Measurements from ENCODE around the gene ALDH1A3.

ALDH1A3 gene

GRCh38 chr15:100895721-100896120, 16.1 kb downstream of the ALDH1A3 start:
- TF ChIP-seq CTCF (IDR thresholded peaks at IDR 0.05; ENCODE audit: low read depth, low read length): no peak
- no peak for TF ChIP-seq MYC (IDR thresholded peaks at IDR 0.05; ENCODE audit: low read depth, low read length)
- TF ChIP-seq MAX (IDR thresholded peaks at IDR 0.05; ENCODE audit: low read depth, low read length): no peak
- no peak for TF ChIP-seq POLR2A (IDR thresholded peaks at IDR 0.05; ENCODE audit: extremely low read depth, insufficient read length)
- no peak overlapping the region for H3K4me3 ChIP-seq (ENCODE audit: low read depth, low read length)
- no peak for DNase-seq (ENCODE audit: low read depth)

- no peak for TF ChIP-seq POLR2A (IDR thresholded peaks at IDR 0.05; ENCODE audit: extremely low read depth, insufficient read length)
- TF ChIP-seq MYC (IDR thresholded peaks at IDR 0.05; ENCODE audit: low read depth, low read length): no peak
- no peak for TF ChIP-seq CTCF (IDR thresholded peaks at IDR 0.05; ENCODE audit: low read depth, low read length)
- TF ChIP-seq MAX (IDR thresholded peaks at IDR 0.05; ENCODE audit: low read depth, low read length): no peak
- DNase-seq (ENCODE audit: low read depth): no peak
- H3K4me3 ChIP-seq (ENCODE audit: low read depth, low read length): no peak overlapping the region
Observed at GRCh38 chr15:100897221-100898151, 17.9 kb downstream of the ALDH1A3 start.

- TF ChIP-seq MYC (IDR thresholded peaks at IDR 0.05; ENCODE audit: low read depth, low read length) (no peak), POLR2A (IDR thresholded peaks at IDR 0.05; ENCODE audit: extremely low read depth, insufficient read length) (no peak), MAX (IDR thresholded peaks at IDR 0.05; ENCODE audit: low read depth, low read length) (no peak), CTCF (IDR thresholded peaks at IDR 0.05; ENCODE audit: low read depth, low read length) (no peak)
Observed at GRCh38 chr15:100898152-100898490, 18.5 kb downstream of the ALDH1A3 start.

GRCh38 chr15:100898661-100899462, 19.2 kb downstream of the ALDH1A3 start:
- H3K4me3 ChIP-seq (ENCODE audit: low read depth, low read length): no peak overlapping the region
- no peak for DNase-seq (ENCODE audit: low read depth)
- no peak for TF ChIP-seq MYC (IDR thresholded peaks at IDR 0.05; ENCODE audit: low read depth, low read length)
- no peak for TF ChIP-seq CTCF (IDR thresholded peaks at IDR 0.05; ENCODE audit: low read depth, low read length)
- TF ChIP-seq POLR2A (IDR thresholded peaks at IDR 0.05; ENCODE audit: extremely low read depth, insufficient read length): no peak

More at GRCh38 chr15:100898152-100898490, 18.5 kb downstream of the ALDH1A3 start:
- DNase-seq (ENCODE audit: low read depth): no peak
- H3K4me3 ChIP-seq (ENCODE audit: low read depth, low read length): no peak overlapping the region

GRCh38 chr15:100899601-100900000, 20.0 kb downstream of the ALDH1A3 start:
- TF ChIP-seq CTCF (IDR thresholded peaks at IDR 0.05; ENCODE audit: low read depth, low read length): no peak
- TF ChIP-seq MAX (IDR thresholded peaks at IDR 0.05; ENCODE audit: low read depth, low read length): no peak
- no peak for TF ChIP-seq POLR2A (IDR thresholded peaks at IDR 0.05; ENCODE audit: extremely low read depth, insufficient read length)
- TF ChIP-seq MYC (IDR thresholded peaks at IDR 0.05; ENCODE audit: low read depth, low read length): no peak
- DNase-seq (ENCODE audit: low read depth): no peak

More at GRCh38 chr15:100899601-100900000, 20.0 kb downstream of the ALDH1A3 start:
- H3K4me3 ChIP-seq (ENCODE audit: low read depth, low read length): no peak overlapping the region
